Hepatocyte (in vitro differentiated cells): ENCODE measurements around the gene KHK. TPM values are rescaled to one million over a fixed set of nuclear protein-coding genes. Genes with fewer than 3 reads are reported as not detected.

ENCODE experiments used
- DNase-seq: peaks from one replicate; pipeline ENCODE4 v3.0.0-alpha.2; 2016; ENCODE audit warnings: low spot score
- H2AFZ ChIP-seq: fragments of 200-600 bp; sonication (generic); 2 replicates; pipeline ENCODE4 v1.6.0; 2016; ENCODE audit warnings: antibody characterized with exemption, mild to moderate bottlenecking
- H3K27ac ChIP-seq: fragments of 200-600 bp; sonication (generic); 2 replicates; pipeline ENCODE4 v1.5.1; 2016; ENCODE audit warnings: mild to moderate bottlenecking
- H3K27me3 ChIP-seq: fragments of 200-600 bp; sonication (generic); 2 replicates; pipeline ENCODE4 v1.6.1; 2016
- H3K36me3 ChIP-seq: fragments of 200-600 bp; sonication (generic); replicated peaks from 2 replicates; pipeline ENCODE4 v1.5.1; 2016; ENCODE audit warnings: low read depth; ENCODE audit not compliant: insufficient read depth
- H3K4me1 ChIP-seq: fragments of 200-600 bp; sonication (generic); 2 replicates; pipeline ENCODE4 v1.5.1; 2016; ENCODE audit warnings: mild to moderate bottlenecking, moderate library complexity; ENCODE audit not compliant: insufficient read depth
- H3K4me2 ChIP-seq: fragments of 200-600 bp; sonication (generic); 2 replicates; pipeline ENCODE4 v1.6.0; 2016
- H3K4me3 ChIP-seq: fragments of 200-600 bp; sonication (generic); 2 replicates; pipeline ENCODE4 v1.5.1; 2016; ENCODE audit warnings: mild to moderate bottlenecking
- H3K79me2 ChIP-seq: fragments of 200-600 bp; sonication (generic); 2 replicates; pipeline ENCODE4 v1.6.0; 2017; ENCODE audit warnings: mild to moderate bottlenecking
- H3K9me2 ChIP-seq: fragments of 200-600 bp; sonication (generic); replicated peaks from 2 replicates; pipeline ENCODE4 v1.6.0; 2017; ENCODE audit warnings: mild to moderate bottlenecking; ENCODE audit not compliant: insufficient read depth
- H3K9me3 ChIP-seq: fragments of 200-600 bp; sonication (generic); 2 replicates; pipeline ENCODE4 v1.5.1; 2016; ENCODE audit warnings: low read depth, mild to moderate bottlenecking
- H4K20me1 ChIP-seq: fragments of 200-600 bp; sonication (generic); 2 replicates; pipeline ENCODE4 v1.6.0; 2016; ENCODE audit warnings: mild to moderate bottlenecking; ENCODE audit not compliant: insufficient read depth, poor library complexity, severe bottlenecking
- EZH2 ChIP-seq: fragments of 200-600 bp; sonication (generic); IDR thresholded peaks from 2 replicates; pipeline ENCODE4 v1.6.1; 2016; ENCODE audit warnings: antibody characterized with exemption, mild to moderate bottlenecking, borderline replicate concordance
- EZH2phosphoT487 ChIP-seq: fragments of 200-600 bp; sonication (generic); IDR thresholded peaks from one replicate; pipeline ENCODE4 v1.6.1; 2018; ENCODE audit warnings: antibody characterized with exemption, mild to moderate bottlenecking, low read depth, moderate library complexity; ENCODE audit not compliant: unreplicated experiment, severe bottlenecking
- WGBS: methylation state at CpG from one replicate; pipeline ENCODE4 v1.1.6; 2016; ENCODE audit warnings: low lambda C conversion rate; ENCODE audit errors: missing lambda C conversion rate; 5-methylcytosine and 5-hydroxymethylcytosine counted together
- polyA plus RNA-seq: library from polyadenylated mRNA; unstranded; fragments of >200 nt; fragmentation: Nextera tagmentation; extraction: Ambion mirVana; gene quantifications from 2 replicates; pipeline ENCODE4 v1.2.1, GENCODE V29; 2016
- total RNA-seq: library from RNA; depleted of rRNA; stranded (reverse); fragments of >200 nt; gene quantifications from 2 replicates; pipeline ENCODE4 v1.2.3, GENCODE V29; 2014
- TF ChIP-seq, protein P1 (sequence below): fragments of 200-600 bp; sonication (generic); IDR thresholded peaks from 2 replicates; pipeline ENCODE4 v1.5.1; 2016; ENCODE audit warnings: antibody characterized with exemption, mild to moderate bottlenecking; ENCODE audit not compliant: poor library complexity

The KHK gene
- total and polyA plus RNA-seq, 2 experiments from 2014 or later: 28.7 to 73.1 TPM

- WGBS: 98% methylated on average over 6 of the region's 6 CpGs
- no peak for DNase-seq
- no peaks in the 10 kb centered on the region for H3K27me3 ChIP-seq
- H3K9me3 ChIP-seq: no peaks in the 10 kb centered on the region
- peaks cover 2% of the 10 kb centered on the region for H3K4me1 ChIP-seq
- H3K9me2 ChIP-seq: no peaks in the 10 kb centered on the region
- no peak overlapping the region for H3K27ac ChIP-seq
- no peak overlapping the region for H2AFZ ChIP-seq
- TF ChIP-seq EZH2phosphoT487: no peak
- TF ChIP-seq, protein P1, sequence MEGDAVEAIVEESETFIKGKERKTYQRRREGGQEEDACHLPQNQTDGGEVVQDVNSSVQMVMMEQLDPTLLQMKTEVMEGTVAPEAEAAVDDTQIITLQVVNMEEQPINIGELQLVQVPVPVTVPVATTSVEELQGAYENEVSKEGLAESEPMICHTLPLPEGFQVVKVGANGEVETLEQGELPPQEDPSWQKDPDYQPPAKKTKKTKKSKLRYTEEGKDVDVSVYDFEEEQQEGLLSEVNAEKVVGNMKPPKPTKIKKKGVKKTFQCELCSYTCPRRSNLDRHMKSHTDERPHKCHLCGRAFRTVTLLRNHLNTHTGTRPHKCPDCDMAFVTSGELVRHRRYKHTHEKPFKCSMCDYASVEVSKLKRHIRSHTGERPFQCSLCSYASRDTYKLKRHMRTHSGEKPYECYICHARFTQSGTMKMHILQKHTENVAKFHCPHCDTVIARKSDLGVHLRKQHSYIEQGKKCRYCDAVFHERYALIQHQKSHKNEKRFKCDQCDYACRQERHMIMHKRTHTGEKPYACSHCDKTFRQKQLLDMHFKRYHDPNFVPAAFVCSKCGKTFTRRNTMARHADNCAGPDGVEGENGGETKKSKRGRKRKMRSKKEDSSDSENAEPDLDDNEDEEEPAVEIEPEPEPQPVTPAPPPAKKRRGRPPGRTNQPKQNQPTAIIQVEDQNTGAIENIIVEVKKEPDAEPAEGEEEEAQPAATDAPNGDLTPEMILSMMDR: no peak
- no peak for TF ChIP-seq EZH2
- peaks cover 11% of the 10 kb centered on the region for H3K79me2 ChIP-seq
- H4K20me1 ChIP-seq: peaks cover 5% of the 10 kb centered on the region
- no peak overlapping the region for H3K4me2 ChIP-seq
- H3K4me3 ChIP-seq: no peak overlapping the region
- no peaks in the 10 kb centered on the region for H3K36me3 ChIP-seq
Observed at GRCh38 chr2:27039426-27039825, 47.1 kb upstream of the KHK start.

GRCh38 chr2:27039871-27040270, 46.7 kb upstream of the KHK start:
- 97% methylated on average over 7 of the region's 7 CpGs for WGBS
- Histone ChIP-seq H3K4me3 (no peak overlapping the region), H3K79me2 (peaks cover 7% of the 10 kb centered on the region), H3K4me2 (no peak overlapping the region), H3K27ac (no peak overlapping the region), H3K4me1 (no peaks in the 10 kb centered on the region), H3K9me2 (no peaks in the 10 kb centered on the region), H2AFZ (no peak overlapping the region), H4K20me1 (peaks cover 5% of the 10 kb centered on the region), H3K9me3 (no peaks in the 10 kb centered on the region), H3K27me3 (no peaks in the 10 kb centered on the region), H3K36me3 (no peaks in the 10 kb centered on the region)
- no peak for DNase-seq
- TF ChIP-seq, protein P1: no peak
- TF ChIP-seq EZH2phosphoT487 (no peak), EZH2 (no peak)

DNA sequence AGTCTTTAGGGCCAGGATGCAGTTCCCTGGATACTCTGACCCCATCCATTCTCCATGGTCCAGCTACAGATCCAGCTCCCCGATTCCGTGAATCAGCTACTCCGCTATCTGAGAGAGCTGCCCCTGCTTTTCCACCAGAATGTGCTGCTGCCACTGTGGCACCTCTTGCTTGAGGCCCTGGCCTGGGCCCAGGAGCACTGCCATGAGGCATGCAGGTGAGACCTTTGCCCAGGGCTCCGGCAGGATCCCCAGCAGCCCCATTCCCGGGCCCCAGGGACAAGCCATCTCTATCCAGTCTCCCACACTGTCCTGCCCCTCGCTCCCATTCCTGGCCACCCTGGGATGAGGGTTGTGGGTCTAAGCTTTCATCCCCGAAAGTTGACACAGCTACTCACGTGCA, 46.3 kb upstream of the KHK start:
- H3K79me2 ChIP-seq: peaks cover 3% of the 10 kb centered on the region
- no peaks in the 10 kb centered on the region for H3K9me2 ChIP-seq
- no peak overlapping the region for H3K27ac ChIP-seq
- 95% methylated on average over 8 of the region's 8 CpGs for WGBS
- H3K9me3 ChIP-seq: no peaks in the 10 kb centered on the region
- DNase-seq: no peak
- no peak overlapping the region for H3K4me3 ChIP-seq
- no peaks in the 10 kb centered on the region for H3K4me1 ChIP-seq
- peaks cover 2% of the 10 kb centered on the region for H4K20me1 ChIP-seq
- no peaks in the 10 kb centered on the region for H3K27me3 ChIP-seq
- no peak for TF ChIP-seq EZH2phosphoT487
- TF ChIP-seq EZH2: no peak
- TF ChIP-seq, protein P1: no peak
- H2AFZ ChIP-seq: no peak overlapping the region
- no peak overlapping the region for H3K4me2 ChIP-seq
- no peaks in the 10 kb centered on the region for H3K36me3 ChIP-seq

GRCh38 chr2:27041752-27042151, 44.8 kb upstream of the KHK start:
- no peak overlapping the region for H3K4me3 ChIP-seq
- no peaks in the 10 kb centered on the region for H3K27me3 ChIP-seq
- no peaks in the 10 kb centered on the region for H4K20me1 ChIP-seq
- no peak overlapping the region for H3K4me2 ChIP-seq
- no peak overlapping the region for H3K27ac ChIP-seq
- H2AFZ ChIP-seq: no peak overlapping the region
- no peak for TF ChIP-seq EZH2phosphoT487
- WGBS: 73% methylated on average over 5 of the region's 5 CpGs
- H3K4me1 ChIP-seq: no peaks in the 10 kb centered on the region
- no peaks in the 10 kb centered on the region for H3K79me2 ChIP-seq
- H3K9me3 ChIP-seq: no peaks in the 10 kb centered on the region
- no peaks in the 10 kb centered on the region for H3K9me2 ChIP-seq
- H3K36me3 ChIP-seq: no peaks in the 10 kb centered on the region
- DNase-seq: no peak
